Measurements from ENCODE around the gene HOMER3.

DNA sequence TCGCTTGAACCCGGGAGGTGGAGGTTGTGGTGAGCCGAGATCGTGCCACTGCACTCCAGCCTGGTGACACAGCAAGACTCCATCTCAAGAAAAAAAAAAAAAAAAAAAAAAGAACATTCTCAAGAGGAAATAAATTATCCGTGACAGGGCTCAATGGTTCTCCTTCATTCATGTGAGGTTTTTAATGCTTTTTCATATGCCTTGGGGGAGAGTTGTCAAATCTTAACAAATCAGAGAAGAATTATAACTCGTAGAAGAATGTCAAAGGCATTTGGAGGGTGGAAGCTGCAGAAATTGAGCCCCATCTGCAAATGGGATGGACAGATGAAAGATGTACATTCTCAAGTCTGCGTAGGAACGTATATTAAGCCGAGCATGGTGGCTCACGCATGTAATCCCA lies 34.9 kb upstream of the HOMER3 start:
- TF ChIP-seq, protein P1, sequence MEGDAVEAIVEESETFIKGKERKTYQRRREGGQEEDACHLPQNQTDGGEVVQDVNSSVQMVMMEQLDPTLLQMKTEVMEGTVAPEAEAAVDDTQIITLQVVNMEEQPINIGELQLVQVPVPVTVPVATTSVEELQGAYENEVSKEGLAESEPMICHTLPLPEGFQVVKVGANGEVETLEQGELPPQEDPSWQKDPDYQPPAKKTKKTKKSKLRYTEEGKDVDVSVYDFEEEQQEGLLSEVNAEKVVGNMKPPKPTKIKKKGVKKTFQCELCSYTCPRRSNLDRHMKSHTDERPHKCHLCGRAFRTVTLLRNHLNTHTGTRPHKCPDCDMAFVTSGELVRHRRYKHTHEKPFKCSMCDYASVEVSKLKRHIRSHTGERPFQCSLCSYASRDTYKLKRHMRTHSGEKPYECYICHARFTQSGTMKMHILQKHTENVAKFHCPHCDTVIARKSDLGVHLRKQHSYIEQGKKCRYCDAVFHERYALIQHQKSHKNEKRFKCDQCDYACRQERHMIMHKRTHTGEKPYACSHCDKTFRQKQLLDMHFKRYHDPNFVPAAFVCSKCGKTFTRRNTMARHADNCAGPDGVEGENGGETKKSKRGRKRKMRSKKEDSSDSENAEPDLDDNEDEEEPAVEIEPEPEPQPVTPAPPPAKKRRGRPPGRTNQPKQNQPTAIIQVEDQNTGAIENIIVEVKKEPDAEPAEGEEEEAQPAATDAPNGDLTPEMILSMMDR (IDR thresholded peaks at IDR 0.05), result no peak
- TF ChIP-seq POLR2A (IDR thresholded peaks at IDR 0.05), result no peak
